Measurements from ENCODE around the gene MRPL40. TPM values are rescaled to one million over a fixed set of nuclear protein-coding genes. Genes with fewer than 3 reads are reported as not detected.

Gene MRPL40
- total and polyA plus RNA-seq, 2 experiments from 2014 or later: 15.5 to 53.5 TPM

- TF ChIP-seq, protein P1, sequence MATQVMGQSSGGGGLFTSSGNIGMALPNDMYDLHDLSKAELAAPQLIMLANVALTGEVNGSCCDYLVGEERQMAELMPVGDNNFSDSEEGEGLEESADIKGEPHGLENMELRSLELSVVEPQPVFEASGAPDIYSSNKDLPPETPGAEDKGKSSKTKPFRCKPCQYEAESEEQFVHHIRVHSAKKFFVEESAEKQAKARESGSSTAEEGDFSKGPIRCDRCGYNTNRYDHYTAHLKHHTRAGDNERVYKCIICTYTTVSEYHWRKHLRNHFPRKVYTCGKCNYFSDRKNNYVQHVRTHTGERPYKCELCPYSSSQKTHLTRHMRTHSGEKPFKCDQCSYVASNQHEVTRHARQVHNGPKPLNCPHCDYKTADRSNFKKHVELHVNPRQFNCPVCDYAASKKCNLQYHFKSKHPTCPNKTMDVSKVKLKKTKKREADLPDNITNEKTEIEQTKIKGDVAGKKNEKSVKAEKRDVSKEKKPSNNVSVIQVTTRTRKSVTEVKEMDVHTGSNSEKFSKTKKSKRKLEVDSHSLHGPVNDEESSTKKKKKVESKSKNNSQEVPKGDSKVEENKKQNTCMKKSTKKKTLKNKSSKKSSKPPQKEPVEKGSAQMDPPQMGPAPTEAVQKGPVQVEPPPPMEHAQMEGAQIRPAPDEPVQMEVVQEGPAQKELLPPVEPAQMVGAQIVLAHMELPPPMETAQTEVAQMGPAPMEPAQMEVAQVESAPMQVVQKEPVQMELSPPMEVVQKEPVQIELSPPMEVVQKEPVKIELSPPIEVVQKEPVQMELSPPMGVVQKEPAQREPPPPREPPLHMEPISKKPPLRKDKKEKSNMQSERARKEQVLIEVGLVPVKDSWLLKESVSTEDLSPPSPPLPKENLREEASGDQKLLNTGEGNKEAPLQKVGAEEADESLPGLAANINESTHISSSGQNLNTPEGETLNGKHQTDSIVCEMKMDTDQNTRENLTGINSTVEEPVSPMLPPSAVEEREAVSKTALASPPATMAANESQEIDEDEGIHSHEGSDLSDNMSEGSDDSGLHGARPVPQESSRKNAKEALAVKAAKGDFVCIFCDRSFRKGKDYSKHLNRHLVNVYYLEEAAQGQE (IDR thresholded peaks at IDR 0.05; ENCODE audit: unreplicated experiment): no peak
- TF ChIP-seq ZNF114 (CRISPR knock-in tag; IDR thresholded peaks at IDR 0.05) (no peak), EZH2 (IDR thresholded peaks at IDR 0.05; ENCODE audit: low read depth, unreplicated experiment) (no peak), ETS1 (IDR thresholded peaks at IDR 0.05) (no peak), NANOG (IDR thresholded peaks at IDR 0.05; ENCODE audit: borderline replicate concordance) (no peak), JUNB (IDR thresholded peaks at IDR 0.05; ENCODE audit: unreplicated experiment) (no peak), EZH2phosphoT487 (IDR thresholded peaks at IDR 0.05; ENCODE audit: unreplicated experiment) (no peak), CTCF (conservative IDR thresholded peaks at IDR 0.05; ENCODE audit: low read depth in 2 of 2) (no peak), CREB1 (CRISPR knock-in tag; IDR thresholded peaks at IDR 0.05; ENCODE audit: low read depth) (no peak)
Measured at GRCh38 chr22:19412923-19413322, 19.4 kb upstream of the MRPL40 start (continued).

GRCh38 chr22:19419086-19419463, 13.3 kb upstream of the MRPL40 start:
- peaks cover 100% of the 10 kb centered on the region for H3K79me2 ChIP-seq (replicated peaks; ENCODE audit: insufficient read depth)
- no peaks in the 10 kb centered on the region for H3K27me3 ChIP-seq (ENCODE audit: insufficient read depth)
- no peak overlapping the region for H3K4me3 Mint-ChIP-seq
- H3K9me2 ChIP-seq (ENCODE audit: insufficient read depth): no peaks in the 10 kb centered on the region
- H3F3A ChIP-seq (replicated peaks; ENCODE audit: low read depth): no peaks in the 10 kb centered on the region
- peaks cover 13% of the 10 kb centered on the region for H3K36me3 Mint-ChIP-seq (ENCODE audit: low read depth)
- H3K9me3 Mint-ChIP-seq: no peaks in the 10 kb centered on the region; the same call in 2 of the 3 replicates
- DNase-seq (ENCODE audit: low spot score) (no peak), ATAC-seq (no peak)
- H3K4me2 ChIP-seq: no peak overlapping the region
- H3K36me3 ChIP-seq (ENCODE audit: insufficient read depth): no peaks in the 10 kb centered on the region
- H3K4me3 ChIP-seq: no peak overlapping the region
- no peak overlapping the region for H2AFZ ChIP-seq
- peaks cover 71% of the 10 kb centered on the region for H4K20me1 ChIP-seq (replicated peaks; ENCODE audit: insufficient read depth)
- no peaks in the 10 kb centered on the region for H3K27me3 Mint-ChIP-seq (ENCODE audit: insufficient read depth, low read depth, poor library complexity)
- peaks cover 35% of the 10 kb centered on the region for H3K4me1 Mint-ChIP-seq
- H3K27ac Mint-ChIP-seq: no peak overlapping the region
- no peak overlapping the region for H3K27ac ChIP-seq (ENCODE audit: low read depth)
- H3K4me1 ChIP-seq (ENCODE audit: insufficient read depth): peaks cover 24% of the 10 kb centered on the region
- TF ChIP-seq CTCF (conservative IDR thresholded peaks at IDR 0.05; ENCODE audit: low read depth in 2 of 2): no peak
- no peak for TF ChIP-seq POLR2AphosphoS5 (IDR thresholded peaks at IDR 0.05; ENCODE audit: low read depth)
- no peak for TF ChIP-seq ZNF331 (CRISPR knock-in tag; IDR thresholded peaks at IDR 0.05; ENCODE audit: low read depth)
- TF ChIP-seq ETS1 (IDR thresholded peaks at IDR 0.05): no peak
- TF ChIP-seq EZH2 (IDR thresholded peaks at IDR 0.05; ENCODE audit: low read depth, unreplicated experiment): no peak
- TF ChIP-seq ZNF114 (CRISPR knock-in tag; IDR thresholded peaks at IDR 0.05): no peak
- TF ChIP-seq CREB1 (CRISPR knock-in tag; IDR thresholded peaks at IDR 0.05; ENCODE audit: low read depth): no peak
- TF ChIP-seq EZH2phosphoT487 (IDR thresholded peaks at IDR 0.05; ENCODE audit: unreplicated experiment): no peak
- TF ChIP-seq JUNB (IDR thresholded peaks at IDR 0.05; ENCODE audit: unreplicated experiment): no peak
- TF ChIP-seq, protein P1 (IDR thresholded peaks at IDR 0.05; ENCODE audit: unreplicated experiment): no peak

All from GM23338 (cell line).